NCI-H2029 treated with DMSO at 0.1 percent for 48 hours (cell line): Measurements from ENCODE around the gene GAS7.
"Not testable (repeated sequence)": the region's sequence is repeated elsewhere in the genome, so short reads cannot be mapped to it uniquely, and the experiment has no call there.

Experiments used
- DNase-seq: peaks from one replicate; lab custom pipeline; 2025; lab: John Stamatoyannopoulos, UW

GAS7 gene

GRCh38 chr17:10019941-10020451 lies 178.4 kb downstream of the GAS7 start:
- no peak for DNase-seq

GRCh38 chr17:10018461-10018891 lies 179.9 kb downstream of the GAS7 start:
- no peak for DNase-seq

GRCh38 chr17:10016958-10017570 lies 181.3 kb downstream of the GAS7 start:
- DNase-seq = not testable (repeated sequence)

- no peak for DNase-seq
Observed at GRCh38 chr17:10013365-10014112, 184.9 kb downstream of the GAS7 start.

- DNase-seq = no peak
Observed at GRCh38 chr17:10010752-10011151, 187.7 kb downstream of the GAS7 start.

- DNase-seq = no peak
Observed at GRCh38 chr17:10003705-10004104, 194.7 kb downstream of the GAS7 start.

- not testable (repeated sequence) for DNase-seq
Observed at GRCh38 chr17:10002567-10003360, 195.6 kb downstream of the GAS7 start.

GRCh38 chr17:10001306-10001873 lies 197.0 kb downstream of the GAS7 start:
- no peak for DNase-seq

GRCh38 chr17:9999919-10000695 lies 198.3 kb downstream of the GAS7 start:
- DNase-seq = no peak

GRCh38 chr17:9998060-9998459 lies 200.3 kb downstream of the GAS7 start:
- no peak for DNase-seq

- DNase-seq = no peak
Observed at GRCh38 chr17:9994761-9995160, 203.6 kb downstream of the GAS7 start.

GRCh38 chr17:9991796-9992195 lies 206.6 kb downstream of the GAS7 start:
- DNase-seq = no peak

GRCh38 chr17:9991351-9991750 lies 207.1 kb downstream of the GAS7 start:
- DNase-seq = no peak

- no peak for DNase-seq
Observed at GRCh38 chr17:9987779-9988585, 210.4 kb downstream of the GAS7 start.

- no peak for DNase-seq
Observed at GRCh38 chr17:9986754-9987382, 211.5 kb downstream of the GAS7 start.

- DNase-seq = no peak
Observed at GRCh38 chr17:9985646-9986045, 212.8 kb downstream of the GAS7 start.

- DNase-seq = no peak
Observed at GRCh38 chr17:9984768-9985167, 213.6 kb downstream of the GAS7 start.

GRCh38 chr17:9982159-9982558 lies 216.2 kb downstream of the GAS7 start:
- no peak for DNase-seq

- DNase-seq = no peak
Observed at GRCh38 chr17:9981344-9981915, 217.0 kb downstream of the GAS7 start.

- no peak for DNase-seq
Observed at GRCh38 chr17:9979463-9979995, 218.9 kb downstream of the GAS7 start.
